ENCODE data around the gene PPEF2.

DNA sequence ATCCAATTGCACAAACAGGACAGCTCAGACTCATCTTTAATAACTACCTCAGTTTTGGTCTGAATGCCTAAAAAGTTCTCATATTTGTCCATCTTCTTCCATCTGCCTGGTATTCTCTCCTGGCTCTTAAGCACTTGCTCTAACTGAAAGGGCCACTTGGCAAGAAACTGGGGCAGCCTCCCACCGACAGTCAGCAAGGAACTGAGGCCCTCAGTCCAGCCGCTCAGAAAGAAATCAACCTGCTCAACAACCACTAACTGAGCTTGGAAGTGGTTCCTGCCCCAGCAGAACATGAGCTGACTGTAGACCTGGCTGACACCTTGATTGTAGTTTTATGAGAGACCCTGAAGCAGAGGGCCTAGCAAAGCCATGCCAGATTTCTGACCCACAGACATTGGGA lies 84.4 kb downstream of the PPEF2 start:
- TF ChIP-seq, protein P1, sequence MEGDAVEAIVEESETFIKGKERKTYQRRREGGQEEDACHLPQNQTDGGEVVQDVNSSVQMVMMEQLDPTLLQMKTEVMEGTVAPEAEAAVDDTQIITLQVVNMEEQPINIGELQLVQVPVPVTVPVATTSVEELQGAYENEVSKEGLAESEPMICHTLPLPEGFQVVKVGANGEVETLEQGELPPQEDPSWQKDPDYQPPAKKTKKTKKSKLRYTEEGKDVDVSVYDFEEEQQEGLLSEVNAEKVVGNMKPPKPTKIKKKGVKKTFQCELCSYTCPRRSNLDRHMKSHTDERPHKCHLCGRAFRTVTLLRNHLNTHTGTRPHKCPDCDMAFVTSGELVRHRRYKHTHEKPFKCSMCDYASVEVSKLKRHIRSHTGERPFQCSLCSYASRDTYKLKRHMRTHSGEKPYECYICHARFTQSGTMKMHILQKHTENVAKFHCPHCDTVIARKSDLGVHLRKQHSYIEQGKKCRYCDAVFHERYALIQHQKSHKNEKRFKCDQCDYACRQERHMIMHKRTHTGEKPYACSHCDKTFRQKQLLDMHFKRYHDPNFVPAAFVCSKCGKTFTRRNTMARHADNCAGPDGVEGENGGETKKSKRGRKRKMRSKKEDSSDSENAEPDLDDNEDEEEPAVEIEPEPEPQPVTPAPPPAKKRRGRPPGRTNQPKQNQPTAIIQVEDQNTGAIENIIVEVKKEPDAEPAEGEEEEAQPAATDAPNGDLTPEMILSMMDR (IDR thresholded peaks at IDR 0.05) = no peak
- TF ChIP-seq POLR2A (IDR thresholded peaks at IDR 0.05) (no peak), POLR2AphosphoS5 (IDR thresholded peaks at IDR 0.05; ENCODE audit: insufficient read depth in 1 of 2, low read depth in 1 of 2) (no peak)
